A673 (cell line): Measurements from ENCODE around the gene VWA7. TPM values are rescaled to one million over a fixed set of nuclear protein-coding genes. Genes with fewer than 3 reads are reported as not detected.

Experiments
- BruUV-seq: library from RNA; stranded (reverse); fragments of 400-500 nt; replicated peaks from 2 replicates; lab custom pipeline; 2021; lab: Mats Ljungman, UMichigan
- CTCF ChIA-PET: fragments of 300-600 bp; sonication (Branson Sonifier 250); formaldehyde crosslinking; loops from one replicate; lab custom pipeline; 2022; ENCODE audit warnings: antibody characterized with exemption; lab: Charles Lee
- POLR2A ChIA-PET: fragments of 300-600 bp; sonication (Branson Sonifier 250); formaldehyde crosslinking; loops from one replicate; lab custom pipeline; 2022; ENCODE audit warnings: antibody characterized with exemption; ENCODE audit not compliant: low non-redundant PET; lab: Charles Lee
- DNase-seq: peaks from one replicate; pipeline ENCODE4 v3.0.0-alpha.2; 2015; ENCODE audit warnings: low spot score
- H3K27ac ChIP-seq: fragments of 200-600 bp; sonication (generic); 2 replicates; pipeline ENCODE4 v1.5.1; 2016; ENCODE audit warnings: mixed run types, low read depth, mild to moderate bottlenecking, mixed read lengths, antibody characterized with exemption, low read length; ENCODE audit not compliant: poor library complexity, severe bottlenecking
- H3K27me3 ChIP-seq: fragments of 200-600 bp; sonication (generic); replicated peaks from 2 replicates; pipeline ENCODE4 v1.6.1; 2017; ENCODE audit warnings: mixed run types, low read depth, mild to moderate bottlenecking, mixed read lengths, antibody characterized with exemption, low read length; ENCODE audit not compliant: insufficient read depth, poor library complexity
- H3K36me3 ChIP-seq: fragments of 200-600 bp; sonication (generic); 2 replicates; pipeline ENCODE4 v1.6.1; 2016; ENCODE audit warnings: mixed run types, mild to moderate bottlenecking, mixed read lengths, antibody characterized with exemption, low read length; ENCODE audit not compliant: insufficient read depth, poor library complexity, severe bottlenecking
- H3K4me1 ChIP-seq: fragments of 200-600 bp; sonication (generic); 2 replicates; pipeline ENCODE4 v1.6.1; 2017; ENCODE audit warnings: mixed run types, mild to moderate bottlenecking, mixed read lengths, antibody characterized with exemption, low read length; ENCODE audit not compliant: insufficient read depth, poor library complexity, severe bottlenecking
- H3K4me3 ChIP-seq: fragments of 200-600 bp; sonication (generic); 2 replicates; pipeline ENCODE4 v1.5.1; 2016; ENCODE audit warnings: low read depth, mixed run types, mild to moderate bottlenecking, mixed read lengths, low read length; ENCODE audit not compliant: poor library complexity, severe bottlenecking
- H3K9me3 ChIP-seq: fragments of 200-600 bp; sonication (generic); 2 replicates; pipeline ENCODE4 v1.6.1; 2016; ENCODE audit warnings: mixed run types, low read depth, mild to moderate bottlenecking, mixed read lengths, antibody characterized with exemption, low read length; ENCODE audit not compliant: poor library complexity, severe bottlenecking
- CTCF ChIP-seq: fragments of 300-800, 200-600 bp; sonication (generic); conservative IDR thresholded peaks from 2 replicates; pipeline ENCODE4 v1.5.1; 2017; ENCODE audit warnings: low read depth, mild to moderate bottlenecking, antibody characterized with exemption, low read length, moderate library complexity, mixed read lengths
- EZH2 ChIP-seq: fragments of 200-600 bp; sonication (generic); IDR thresholded peaks from 2 replicates; pipeline ENCODE4 v1.6.1; 2017; ENCODE audit warnings: borderline replicate concordance, low read depth, mild to moderate bottlenecking, mixed read lengths, antibody characterized with exemption, low read length; ENCODE audit not compliant: poor library complexity, severe bottlenecking
- intact Hi-C: fragments of 100-400 bp; cut with micrococcal nuclease; formaldehyde crosslinking; loops from one replicate; pipeline ENCODE4 v1.10.0; 2022; ENCODE audit not compliant: unreplicated experiment
- total RNA-seq: library from RNA; stranded (reverse); gene quantifications from 2 replicates; pipeline ENCODE4 v1.2.3, GENCODE V29; 2021

VWA7 gene
- total RNA-seq, 1 experiment from 2014 or later = 2.8 TPM

- Histone ChIP-seq H3K4me1 (peaks cover 11% of the 10 kb centered on the region), H3K9me3 (no peaks in the 10 kb centered on the region), H3K27ac (no peak overlapping the region), H3K27me3 (no peaks in the 10 kb centered on the region), H3K36me3 (peaks cover 34% of the 10 kb centered on the region), H3K4me3 (no peak overlapping the region)
- TF ChIP-seq EZH2 (no peak), CTCF (no peak)
- no TSS peak for BruUV-seq
- ChIA-PET POLR2A (no interaction called here), CTCF (no interaction called here)
- DNase-seq = no peak
- intact Hi-C loops = no loop called here
Observed at GRCh38 chr6:31727034-31727716, 50.0 kb downstream of the VWA7 start.

GRCh38 chr6:31725502-31726350 is 51.4 kb downstream of the VWA7 start:
- Histone ChIP-seq H3K27ac (no peak overlapping the region), H3K27me3 (no peaks in the 10 kb centered on the region), H3K9me3 (no peaks in the 10 kb centered on the region), H3K4me3 (no peak overlapping the region), H3K36me3 (peaks cover 20% of the 10 kb centered on the region), H3K4me1 (peaks cover 11% of the 10 kb centered on the region)
- no TSS peak for BruUV-seq
- no peak for DNase-seq
- TF ChIP-seq CTCF (no peak), EZH2 (no peak)
- POLR2A ChIA-PET = interaction anchor here (0.7 kb wide), 1 partner anchor 119 kb away, joined by 3 read pairs; no protein-coding TSS in a partner anchor
- CTCF ChIA-PET = no interaction called here
- intact Hi-C loops = no loop called here

GRCh38 chr6:31723980-31724691 is 53.0 kb downstream of the VWA7 start:
- no peak for TF ChIP-seq CTCF
- no peak for TF ChIP-seq EZH2
- Histone ChIP-seq H3K36me3 (peaks cover 19% of the 10 kb centered on the region), H3K4me3 (no peak overlapping the region), H3K4me1 (peaks cover 6% of the 10 kb centered on the region), H3K27ac (no peak overlapping the region), H3K9me3 (no peaks in the 10 kb centered on the region), H3K27me3 (no peaks in the 10 kb centered on the region)
- intact Hi-C loops = no loop called here
- POLR2A ChIA-PET = no interaction called here
- no TSS peak for BruUV-seq
- no peak for DNase-seq
- CTCF ChIA-PET = no interaction called here
